ENCODE data around the gene CHST11.
"Not testable (repeated sequence)": the region's sequence is repeated elsewhere in the genome, so short reads cannot be mapped to it uniquely, and the experiment has no call there.

Gene CHST11

DNA sequence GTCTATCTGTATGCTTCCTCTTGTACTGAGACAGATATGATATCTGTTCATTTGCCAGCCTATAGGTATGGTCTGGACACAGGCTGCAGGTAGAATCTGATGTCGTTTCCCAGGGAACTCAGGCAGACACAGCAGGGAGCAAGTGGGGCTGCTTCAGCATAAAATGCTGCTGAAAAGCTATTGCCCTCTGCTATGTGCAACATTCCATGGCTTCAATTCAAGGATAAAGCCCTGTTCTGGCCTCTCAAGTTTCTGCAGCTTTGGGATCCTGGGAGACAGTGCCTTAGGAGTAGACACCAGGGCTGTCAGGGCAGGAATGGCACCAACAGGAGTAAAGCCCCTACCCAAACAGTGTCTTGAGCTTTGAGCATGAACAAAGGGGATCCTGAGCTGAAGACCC, 327.8 kb downstream of the CHST11 start:
- no peak for DNase-seq

DNA sequence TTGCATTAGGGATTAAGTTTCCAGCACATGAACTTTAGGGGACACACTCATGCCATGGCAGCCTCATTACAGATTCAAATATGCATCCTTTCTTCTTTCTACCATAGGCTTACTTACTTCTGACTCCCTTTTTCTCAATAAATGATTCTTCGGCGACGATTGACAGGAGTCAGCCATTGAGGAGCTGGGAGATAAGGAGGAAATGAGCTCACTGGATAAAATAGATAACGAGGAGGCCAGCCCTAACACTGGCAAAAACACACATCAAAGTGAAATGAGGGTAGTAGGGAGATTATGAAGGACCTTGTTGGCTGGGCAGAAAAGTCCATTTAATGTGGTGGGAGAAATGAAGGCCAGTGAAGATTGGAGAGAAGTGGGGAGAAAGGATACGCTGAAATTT, 329.1 kb downstream of the CHST11 start:
- no peak for DNase-seq

DNA sequence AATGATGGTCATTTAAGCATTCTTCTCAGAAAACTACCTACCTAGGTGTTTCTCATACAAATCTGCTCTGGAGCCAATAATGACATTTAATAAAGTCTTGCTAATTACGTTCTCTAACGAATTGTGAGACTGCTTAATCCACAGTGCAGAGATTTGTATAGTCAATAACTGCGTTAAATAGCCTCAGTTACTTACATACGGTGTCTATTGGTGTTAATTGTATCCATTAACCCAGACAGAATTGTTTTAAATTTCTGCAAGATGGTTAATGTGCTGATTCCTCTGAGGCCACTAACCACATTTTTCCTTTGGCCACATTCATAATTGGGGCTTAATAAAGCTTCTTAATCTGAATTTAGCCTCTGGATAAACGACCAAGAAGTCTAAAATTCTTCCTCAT, 329.6 kb downstream of the CHST11 start:
- DNase-seq: no peak

DNA sequence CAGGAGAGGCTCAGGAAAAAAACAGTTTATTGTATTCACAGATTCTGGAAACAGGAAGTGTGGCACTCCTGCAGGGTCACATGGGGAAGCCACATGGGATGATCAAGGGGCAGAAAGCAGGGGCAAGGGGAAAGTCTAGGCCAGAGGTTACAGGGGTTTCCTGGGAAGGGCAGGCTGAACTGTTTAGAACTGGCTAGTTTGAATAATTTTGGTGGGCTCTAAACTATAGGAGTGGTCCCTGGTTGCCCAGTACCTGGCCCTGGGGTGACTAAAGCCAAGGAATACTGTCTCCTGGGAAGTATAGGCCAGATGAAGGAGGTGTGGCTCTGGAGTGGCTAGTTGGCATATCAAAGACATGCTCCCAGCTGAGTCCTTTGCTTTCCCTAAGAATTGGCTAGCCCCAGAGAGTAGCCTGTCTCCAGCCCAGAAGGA, 332.1 kb downstream of the CHST11 start:
- no peak for DNase-seq

DNA sequence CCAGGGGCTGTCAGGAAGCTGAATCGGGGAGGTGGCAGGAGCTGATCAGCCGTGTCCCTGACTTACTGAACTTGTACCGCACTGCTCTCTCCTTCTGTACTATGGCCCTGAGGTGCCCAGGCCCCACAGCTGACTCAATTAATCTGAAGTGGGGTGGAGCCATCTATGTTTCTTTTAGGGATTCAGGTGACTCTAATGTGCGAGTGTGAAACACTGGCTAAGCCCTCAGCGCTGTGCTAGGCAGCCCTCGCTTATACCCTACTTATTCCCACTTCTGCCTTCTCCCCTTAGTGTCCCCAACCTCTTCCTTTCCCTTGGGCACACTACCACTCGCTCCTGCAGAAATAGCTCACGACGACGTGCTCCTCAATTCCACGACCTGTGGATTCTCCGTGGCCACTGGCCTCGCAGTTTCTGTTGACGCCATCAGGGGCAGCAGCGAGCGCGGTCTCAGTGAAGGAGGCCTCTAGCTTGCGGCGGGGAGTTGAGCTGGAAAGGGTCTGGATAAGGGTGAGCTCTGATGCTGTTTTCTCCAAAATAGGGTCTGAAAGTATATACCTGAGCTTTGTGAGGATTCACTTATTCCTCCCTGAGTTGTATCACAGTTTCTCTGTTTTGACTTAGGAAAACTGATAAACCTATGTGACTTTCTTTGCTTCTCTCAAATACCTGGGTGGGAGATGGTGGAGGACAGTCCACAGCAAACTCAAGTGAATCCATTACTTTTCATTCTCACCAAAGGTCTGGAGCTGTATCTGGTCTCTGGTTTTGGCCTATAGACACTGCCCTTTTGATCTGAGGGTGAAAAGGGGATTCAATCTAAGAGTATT, 333.8 kb downstream of the CHST11 start:
- no peak for DNase-seq

DNA sequence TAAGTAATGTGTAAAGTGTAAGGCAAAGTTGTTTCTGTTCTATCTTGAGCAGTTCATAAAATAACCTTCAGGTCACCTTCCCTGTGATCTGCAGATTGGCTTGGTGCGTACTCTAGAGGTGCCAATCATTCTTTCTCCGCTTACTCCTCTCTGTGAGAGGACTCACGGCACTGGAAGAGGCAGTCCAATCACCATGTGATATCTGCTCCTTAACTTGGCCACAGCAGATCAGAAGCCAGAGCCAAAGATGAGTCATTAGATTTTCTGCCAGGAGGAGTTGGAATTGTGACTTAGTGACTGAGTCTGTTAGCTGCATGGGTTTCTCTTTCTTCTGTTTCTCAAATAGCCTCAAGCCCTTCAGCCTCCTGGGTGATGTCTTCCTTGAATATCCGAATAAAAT, 335.8 kb downstream of the CHST11 start:
- peak; percentile 84 for DNase-seq

DNA sequence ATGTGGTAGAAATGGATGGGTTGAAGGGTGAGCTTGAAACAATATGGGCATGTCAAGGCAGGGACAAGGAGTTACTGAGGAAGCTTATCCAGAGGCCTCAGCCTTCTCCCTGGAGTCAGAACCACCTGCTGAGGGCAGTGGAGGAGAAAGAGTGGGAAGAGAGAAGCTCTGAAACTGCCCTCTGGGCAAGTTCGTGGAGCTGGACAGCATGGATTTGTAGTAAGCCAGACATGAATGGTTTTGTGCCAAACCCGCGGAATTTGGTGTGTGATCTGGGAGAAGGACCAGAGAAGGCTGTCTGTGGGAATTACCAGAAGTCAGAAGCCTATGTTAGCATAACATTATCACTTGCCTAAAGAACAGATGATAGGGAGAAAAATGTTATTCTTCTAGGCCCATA, 336.5 kb downstream of the CHST11 start:
- peak; percentile 93 for DNase-seq

DNA sequence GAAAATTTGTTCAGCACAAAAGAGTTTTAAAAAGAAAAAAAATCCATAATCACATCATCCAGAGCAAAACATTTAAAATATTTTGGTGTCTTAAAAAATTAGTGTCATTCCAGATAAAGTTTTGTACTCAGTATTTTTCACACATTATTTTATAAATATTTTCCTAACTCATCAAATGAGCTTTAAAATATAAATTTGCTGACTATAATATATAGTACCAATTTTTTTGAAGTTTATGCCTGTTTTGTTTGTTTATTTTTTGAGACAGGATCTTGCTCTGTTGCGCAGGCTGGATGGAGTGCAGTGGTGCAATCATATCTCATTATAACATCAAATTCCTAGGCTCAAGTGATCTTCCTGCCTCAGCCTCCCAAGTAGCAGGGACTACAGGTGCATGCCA, 337.2 kb downstream of the CHST11 start:
- DNase-seq: no peak

DNA sequence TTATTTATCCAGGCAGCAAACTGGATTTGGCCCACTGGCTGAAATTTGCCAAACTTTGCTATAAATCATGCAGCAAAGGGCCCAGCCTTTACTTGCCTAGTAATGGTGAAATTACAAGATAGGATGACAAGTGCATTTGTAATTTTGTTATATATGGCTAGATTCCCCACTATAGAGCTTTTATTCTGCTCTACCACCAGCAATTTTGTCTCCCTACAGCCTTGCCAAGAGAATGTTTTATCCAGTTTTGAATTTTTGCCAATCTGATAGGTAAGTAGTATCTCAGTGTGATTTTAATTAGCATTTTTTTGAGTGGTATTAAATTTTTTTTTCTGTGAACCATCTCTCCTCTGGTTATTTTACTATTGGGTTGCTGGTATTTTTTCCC, 339.7 kb downstream of the CHST11 start:
- DNase-seq: no peak

DNA sequence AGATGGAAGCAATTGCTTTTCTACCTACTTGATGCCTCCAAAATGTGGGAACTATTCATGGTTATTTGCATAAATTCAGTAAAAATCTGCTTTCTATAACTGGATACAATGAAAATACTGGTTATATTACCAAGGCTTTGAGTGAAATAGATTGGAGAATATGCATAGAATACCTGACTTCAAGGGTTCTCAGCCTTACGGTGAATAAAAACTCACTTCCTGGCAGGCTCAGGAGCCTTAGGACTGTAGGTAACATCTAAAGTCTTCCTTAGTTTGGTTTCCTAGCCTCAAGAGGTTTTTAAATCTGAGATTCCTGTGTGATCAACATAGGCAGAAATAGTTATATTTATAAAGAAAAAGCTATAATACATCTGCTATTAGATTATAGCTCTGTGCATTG, 342.7 kb downstream of the CHST11 start:
- DNase-seq: no peak

DNA sequence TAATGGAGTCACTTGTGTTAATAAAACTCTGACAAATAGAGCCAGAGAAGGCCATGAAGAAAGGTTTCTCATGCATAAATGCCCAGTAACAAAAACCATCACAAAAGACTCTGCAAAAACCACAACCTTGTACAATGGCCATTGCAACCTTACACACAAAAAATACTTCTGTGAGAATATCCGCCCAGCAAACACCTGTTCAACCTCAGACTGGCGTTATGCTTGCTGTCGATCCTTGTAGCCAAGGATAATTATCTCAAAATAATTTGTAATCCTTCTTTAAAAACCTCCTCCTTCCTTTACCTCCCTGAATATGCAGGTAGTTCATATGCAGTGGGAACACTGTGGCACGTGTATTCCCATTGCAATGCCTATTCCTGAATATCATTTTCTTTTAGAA, 344.3 kb downstream of the CHST11 start:
- DNase-seq: no peak

DNA sequence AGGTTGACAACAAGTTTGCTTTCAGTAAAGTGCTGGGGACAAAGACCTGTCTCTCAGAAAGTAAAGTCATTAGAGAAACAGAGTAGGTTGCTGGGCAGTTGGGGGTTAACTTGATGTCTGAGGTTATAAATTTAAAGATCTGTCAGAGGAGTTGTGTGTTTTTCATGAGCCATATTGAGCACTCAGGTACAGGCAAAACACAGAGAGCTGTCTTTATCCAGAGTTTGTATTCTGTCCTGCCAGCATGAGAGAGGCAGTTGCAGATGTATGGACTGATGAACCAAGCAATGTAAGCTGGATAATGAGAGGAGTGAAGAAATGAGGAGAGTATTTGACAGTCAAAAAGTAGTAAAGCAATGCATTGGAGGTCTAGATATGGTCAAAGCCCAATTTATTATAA, 344.7 kb downstream of the CHST11 start:
- DNase-seq: no peak

DNA sequence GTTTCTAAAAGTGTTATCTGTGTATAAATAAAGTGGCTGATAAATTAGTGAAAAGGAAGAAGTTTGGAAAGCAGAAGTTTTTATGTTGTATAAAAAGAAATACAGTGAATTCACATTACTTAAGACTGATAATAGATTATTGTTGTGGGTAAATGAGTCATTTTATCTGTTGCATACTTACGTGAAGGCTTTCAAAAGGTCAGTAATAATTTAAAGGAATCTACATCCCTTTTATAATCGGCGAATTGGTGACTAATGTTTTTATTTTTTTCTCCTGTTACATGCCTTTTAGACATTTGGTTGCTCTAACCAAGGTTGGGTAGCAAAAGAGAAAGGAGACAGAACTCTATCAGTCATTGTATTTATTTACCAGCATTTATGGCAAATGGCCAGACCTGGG, 345.5 kb downstream of the CHST11 start:
- no peak for DNase-seq

DNA sequence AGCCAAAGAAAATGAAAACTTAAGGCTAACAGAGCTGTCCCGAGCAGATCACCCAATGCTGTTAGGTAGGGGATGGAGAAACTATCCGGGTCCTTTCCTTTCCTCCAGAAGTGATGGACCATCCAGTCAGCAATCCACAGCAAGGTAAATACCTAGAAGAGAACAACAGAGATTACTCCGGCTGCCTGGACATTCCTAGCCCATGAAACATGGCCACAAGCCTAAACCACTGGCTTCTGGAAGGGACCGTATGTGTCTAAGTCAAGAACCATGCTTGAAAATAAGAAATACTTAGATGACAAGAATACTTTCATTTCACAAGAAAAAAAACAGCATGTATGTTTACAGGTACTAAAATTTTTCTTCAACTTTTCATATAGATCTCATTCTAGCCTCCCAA, 348.4 kb downstream of the CHST11 start:
- peak; percentile 67 for DNase-seq

DNA sequence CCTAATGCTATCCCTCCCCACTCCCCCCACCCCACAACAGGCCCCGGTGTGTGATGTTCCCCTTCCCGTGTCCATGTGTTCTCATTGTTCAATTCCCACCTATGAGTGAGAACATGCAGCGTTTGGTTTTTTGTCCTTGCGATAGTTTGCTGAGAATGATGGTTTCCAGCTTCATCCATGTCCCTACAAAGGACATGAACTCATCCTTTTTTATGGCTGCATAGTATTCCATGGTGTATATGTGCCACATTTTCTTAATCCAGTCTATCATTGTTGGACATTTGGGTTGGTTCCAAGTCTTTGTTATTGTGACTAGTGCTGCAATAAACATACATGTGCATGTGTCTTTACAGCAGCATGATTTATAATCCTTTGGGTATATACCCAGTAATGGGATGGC, 349.4 kb downstream of the CHST11 start:
- DNase-seq: not testable (repeated sequence)

DNA sequence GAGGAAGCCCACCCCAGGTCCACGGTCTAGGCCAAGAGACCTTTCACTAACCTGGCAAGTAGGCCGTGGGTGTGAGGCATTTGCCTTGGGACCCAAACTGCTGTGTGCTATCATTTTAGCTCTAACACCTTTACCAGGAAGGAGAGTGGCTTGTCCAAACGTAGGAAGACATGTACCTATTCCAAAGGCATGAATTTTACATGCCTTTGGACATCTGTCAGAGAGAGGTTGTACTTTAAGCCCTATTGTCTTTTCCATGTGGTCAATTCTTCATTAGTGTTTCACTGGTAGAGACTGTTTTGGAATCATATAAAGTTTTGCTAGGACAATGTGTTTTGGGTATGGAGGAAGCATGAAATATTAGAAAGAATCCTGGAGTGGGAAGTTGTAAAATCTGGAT, 352.5 kb downstream of the CHST11 start:
- no peak for DNase-seq

DNA sequence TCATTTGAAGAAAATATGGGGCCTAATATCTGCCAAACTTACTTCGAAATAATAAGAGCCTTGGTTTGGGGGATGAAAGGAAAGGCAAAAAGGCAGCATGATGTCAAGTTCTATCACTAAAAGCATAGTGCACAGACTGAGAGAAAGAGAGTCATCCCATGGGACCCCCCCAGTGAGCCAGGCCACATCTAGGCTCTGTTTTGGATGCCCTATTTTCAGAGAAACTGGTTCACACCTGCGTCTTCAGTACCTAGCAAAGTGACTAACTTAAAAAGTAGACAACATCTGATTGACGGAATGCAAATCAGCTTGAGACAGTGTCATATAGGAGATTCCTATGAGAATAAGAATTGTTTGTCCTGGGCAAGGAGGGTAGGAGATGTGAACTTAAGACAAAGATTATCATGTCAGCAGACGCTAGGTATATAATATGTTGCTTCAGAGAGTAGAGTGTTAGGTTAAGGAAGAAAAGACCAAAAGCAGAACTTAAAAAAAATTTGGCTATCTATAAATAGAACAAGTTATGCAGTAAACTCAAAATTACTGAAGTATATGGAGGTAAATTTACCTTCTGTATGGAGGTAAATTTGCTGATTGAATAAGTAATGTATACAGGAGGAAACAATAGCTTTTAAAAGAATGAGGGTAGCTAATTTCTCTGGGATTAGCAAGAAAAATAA, 353.1 kb downstream of the CHST11 start:
- no peak for DNase-seq
